AG08396 (cell line): ENCODE results near the gene CCBE1.
"Not testable (repeated sequence)": the region's sequence is repeated elsewhere in the genome, so short reads cannot be mapped to it uniquely, and the experiment has no call there.

Experiments used
- DNase-seq: peaks from one replicate; pipeline ENCODE4 v3.0.0; 2012; ENCODE audit warnings: low spot score, mixed read lengths

The CCBE1 gene

DNA sequence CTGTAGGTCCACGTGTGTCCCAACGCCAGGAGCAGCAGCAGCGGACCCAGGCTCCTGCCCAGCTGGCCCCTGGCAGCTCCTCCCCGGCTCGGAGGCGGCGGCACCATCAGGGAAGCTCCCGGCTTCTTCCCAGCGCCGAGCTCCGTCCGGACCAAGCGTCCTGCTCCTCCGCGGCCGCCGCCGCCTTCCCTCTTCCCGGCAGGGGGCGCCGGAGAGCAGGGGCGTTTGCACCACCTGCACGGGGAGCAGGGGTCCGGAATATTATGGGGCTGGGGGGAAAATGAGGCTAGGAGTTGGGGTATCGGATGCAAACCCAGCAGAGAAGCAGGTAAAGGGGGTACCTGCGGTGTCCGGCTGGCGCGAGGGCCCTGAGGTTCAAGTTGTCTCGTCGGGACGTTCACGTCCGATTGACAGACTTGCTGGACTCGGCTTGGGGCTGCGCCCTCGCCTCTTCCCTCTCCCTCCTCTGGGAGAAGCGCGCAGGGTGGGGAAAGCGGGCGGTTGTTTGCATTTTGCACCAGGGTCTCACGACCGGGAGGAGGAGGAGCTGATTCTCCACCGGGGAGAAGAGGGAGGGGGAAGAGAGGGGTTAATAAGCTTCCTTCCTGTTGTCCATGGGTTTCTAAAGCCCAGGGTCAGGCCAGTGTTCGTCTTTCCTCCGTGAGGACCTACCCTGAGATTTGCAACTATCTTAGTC lies at the start of gene CCBE1:
TSS of gene CCBE1 (minus strand) at position 188 of the 697 bp plus-strand sequence.
- DNase-seq = peak; percentile 82

DNA sequence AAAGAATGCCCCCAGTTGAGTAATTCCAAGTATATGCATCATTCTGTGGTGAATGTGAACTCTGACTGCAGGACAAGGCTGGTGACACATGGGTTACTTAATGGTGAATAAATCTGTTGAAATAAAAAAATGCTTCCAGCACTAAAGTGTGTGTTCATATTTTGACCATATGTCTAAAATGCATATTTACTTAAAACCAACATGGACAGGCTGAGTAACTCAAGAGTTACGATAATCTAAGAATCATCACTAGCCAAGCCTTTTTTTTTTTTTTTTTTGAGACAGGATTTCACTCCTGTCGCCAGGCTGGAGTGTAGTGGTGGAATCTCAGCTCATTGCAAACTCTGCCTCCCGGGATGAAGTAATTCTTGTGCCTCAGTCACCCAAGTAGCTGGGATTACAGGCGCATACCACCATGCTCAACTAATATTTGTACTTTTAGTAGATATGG lies 47.1 kb upstream of the CCBE1 start:
- peak; percentile 54 for DNase-seq

DNA sequence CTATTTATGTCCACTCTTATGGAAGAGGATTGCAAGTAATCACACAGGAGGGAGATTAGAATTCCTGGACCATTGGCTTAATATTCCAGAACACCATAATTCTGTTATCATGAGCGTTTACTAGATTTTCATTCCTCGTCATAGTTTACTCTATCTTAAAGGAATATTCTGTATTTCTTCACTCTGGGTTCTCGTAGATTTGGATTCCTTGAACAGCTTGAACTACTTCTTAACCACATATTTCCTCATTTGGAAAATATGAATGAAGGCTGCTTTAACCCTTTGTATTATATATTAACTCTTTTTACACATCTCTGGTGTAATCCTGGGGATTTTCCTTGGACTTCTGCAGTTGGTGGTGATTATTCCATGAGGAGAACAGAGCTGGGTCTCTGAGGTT lies 46.3 kb upstream of the CCBE1 start:
- no peak for DNase-seq

DNA sequence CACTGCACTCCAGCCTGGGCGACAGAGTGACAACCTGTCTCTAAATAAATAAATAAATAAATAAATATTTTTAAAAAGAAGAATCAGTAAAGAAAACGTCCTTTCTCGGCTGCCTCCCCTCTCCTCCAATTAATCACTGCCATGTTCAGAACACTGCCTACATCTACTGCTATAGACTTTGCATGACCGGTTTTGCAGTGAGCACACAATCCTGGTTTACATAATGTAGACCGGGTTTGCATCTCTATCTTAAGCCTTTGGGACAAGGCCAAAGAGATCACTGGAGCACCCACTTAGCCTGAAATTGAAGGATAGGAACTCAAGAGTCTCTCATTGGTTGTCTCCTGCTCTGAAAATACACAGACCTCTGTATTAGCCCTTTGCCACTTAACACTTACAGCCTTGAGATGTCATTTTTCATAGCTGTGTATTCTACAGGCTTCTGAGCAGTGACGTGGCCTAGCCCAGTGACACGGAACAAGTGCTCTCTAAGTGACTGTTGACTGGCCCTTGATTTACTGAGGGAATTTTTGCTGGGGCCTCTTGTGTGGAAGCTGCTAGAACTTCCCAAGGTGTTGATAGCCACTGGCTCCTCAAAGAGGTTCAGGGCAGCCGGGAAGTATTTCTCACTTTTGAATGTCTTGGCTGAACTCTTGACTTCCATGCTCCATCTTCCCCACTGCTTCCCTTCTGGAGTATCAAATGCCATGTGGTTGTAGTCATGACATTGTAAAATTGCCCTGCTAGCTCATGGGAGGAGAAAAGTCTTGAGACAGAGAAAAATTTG lies 45.3 kb upstream of the CCBE1 start:
- peak; percentile 18 for DNase-seq

DNA sequence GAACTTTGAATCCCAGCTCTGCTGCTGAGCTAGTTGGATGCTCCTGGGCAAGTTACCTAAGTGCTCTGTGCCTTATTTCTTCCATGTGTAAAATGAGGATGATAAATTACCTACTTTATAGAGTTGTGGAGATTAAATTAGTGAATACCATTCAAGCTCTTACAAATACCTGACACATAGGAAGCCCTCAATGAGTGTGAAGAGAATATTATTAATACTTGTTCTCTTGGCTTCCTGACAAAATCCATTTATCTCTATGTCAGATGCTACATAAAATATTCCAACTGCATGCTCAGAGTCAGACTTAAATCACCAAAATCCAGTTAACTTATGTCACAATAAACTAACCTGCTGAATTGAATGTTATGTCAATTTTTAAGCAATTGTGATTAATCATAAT lies 42.9 kb upstream of the CCBE1 start:
- no peak for DNase-seq

DNA sequence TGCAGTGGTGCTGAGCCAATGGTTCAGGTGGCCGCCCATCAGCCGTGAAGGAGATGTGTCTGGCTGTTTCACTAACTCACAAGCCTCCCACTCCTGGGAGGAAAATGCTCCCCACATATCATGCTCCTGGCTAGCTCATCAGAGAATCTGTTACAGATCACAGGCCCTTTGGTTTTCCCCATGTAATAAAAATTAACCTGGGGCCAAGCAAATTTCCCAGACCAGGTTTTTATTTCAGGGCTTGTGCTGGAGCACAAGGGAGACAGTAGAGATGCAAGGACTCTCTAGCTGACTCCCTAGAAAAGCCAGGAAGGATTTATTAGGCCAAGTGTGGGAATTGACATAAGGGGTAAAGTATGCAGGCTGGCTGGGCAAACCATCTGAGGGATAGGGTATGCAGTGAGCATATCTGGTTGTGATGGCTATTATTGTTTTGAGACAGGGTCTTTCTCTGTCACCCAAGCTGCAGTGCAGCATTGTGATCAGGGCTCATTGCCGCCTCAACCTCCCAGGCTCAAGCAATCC lies 40.6 kb upstream of the CCBE1 start:
- DNase-seq = no peak

DNA sequence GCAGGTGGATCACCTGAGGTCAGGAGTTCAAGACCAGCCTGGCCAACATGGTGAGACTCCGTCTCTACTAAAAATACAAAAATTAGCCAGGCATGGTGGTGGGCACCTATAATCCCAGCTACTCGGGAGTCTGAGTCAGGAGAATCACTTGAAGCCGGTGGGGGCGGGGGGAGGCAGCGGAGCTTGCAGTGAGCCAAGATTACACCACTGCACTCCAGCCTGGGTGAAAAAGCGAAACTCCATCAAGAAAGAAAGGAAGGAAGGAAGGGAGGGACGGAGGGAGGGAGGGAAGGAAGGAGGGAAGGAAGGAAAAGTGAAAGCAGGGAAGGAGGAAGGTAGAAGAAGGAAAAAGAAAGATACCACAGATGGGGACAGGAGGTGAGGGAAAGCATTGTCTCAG lies 40.1 kb upstream of the CCBE1 start:
- not testable (repeated sequence) for DNase-seq

DNA sequence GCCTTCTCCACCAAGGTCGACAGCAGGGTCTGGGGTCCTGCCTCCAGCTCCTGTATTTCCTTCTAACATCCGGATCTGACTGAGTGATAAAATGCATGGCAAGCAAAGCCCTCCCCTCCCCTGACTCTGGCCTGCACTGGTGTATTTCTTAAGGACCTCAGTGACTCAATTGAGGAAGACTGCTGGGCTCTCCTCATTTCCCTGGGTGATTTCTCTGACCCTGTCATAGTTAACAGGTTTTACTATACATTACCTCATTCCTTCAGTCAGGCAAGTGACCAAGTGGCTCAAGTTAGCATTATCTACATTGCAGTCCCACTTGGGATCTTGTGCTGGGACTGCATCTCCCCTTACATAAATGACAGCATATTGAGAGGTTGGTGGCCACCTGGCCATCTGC lies 38.8 kb upstream of the CCBE1 start:
- DNase-seq = no peak

DNA sequence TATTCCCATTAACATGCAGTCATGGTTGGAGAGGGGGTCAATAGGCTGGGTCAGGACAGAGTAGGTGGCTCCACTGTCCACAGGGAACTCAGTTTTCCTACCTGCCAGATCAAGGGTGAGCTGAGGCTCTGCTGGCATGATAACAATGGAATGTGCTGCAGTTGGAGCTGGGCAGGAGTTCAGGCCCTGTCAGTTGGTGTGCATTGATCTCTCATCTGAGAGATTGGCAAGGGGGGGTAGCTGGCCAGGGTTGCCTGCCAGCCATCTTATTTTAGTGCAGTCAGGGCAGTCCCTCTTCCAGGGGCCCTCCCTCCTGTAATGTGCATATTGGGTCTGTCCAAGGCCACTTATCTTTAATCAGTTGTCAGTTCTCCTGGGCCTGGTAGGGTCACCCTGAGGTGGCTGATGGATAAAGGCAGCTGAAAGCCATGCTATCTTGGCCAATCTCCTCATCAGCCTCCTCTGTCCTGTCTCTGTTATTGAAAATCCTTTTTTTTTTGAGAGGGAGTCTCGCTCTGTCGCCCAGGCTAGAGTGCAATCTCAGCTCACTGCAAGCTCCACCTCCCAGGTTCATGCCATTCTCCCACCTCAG lies 38.1 kb upstream of the CCBE1 start:
- no peak for DNase-seq

DNA sequence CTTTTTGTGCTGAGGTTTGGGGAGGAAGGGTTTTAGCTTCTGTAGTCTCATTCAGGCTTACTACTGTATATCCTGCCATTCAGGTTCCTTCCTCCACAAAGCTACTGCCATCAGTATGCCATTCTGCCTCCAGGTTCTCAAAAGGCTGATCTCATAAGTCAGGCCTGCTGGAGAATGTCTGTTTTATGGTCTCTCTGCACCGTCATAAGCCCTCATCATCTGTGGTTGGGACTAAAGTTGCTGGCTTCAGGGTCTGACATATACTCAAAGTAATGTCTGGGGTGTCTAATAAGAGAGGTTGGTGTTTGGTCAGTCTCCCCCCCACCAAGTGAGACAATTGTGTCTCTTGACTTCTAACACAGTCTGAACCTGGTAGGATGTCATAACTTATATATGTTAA lies 36.2 kb upstream of the CCBE1 start:
- no peak for DNase-seq

DNA sequence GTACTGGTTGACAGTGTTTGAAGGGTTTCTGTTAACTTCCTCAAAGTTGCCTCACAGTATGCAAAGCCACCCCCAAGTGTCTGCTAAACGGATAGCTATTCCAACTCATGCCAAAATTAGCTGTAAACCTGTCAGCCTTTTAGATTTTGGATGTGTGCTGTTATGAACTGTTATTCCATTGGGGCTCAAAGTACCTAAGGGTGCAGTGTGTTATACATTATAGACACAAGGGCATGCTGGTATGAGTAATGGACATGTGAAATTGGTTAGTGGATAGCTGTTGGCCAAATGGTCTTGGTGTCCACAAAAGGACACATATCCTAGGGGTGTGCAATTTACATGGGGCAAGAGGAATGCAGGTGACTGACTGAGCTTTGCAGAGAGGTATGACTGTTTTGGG lies 33.7 kb upstream of the CCBE1 start:
- DNase-seq = no peak

DNA sequence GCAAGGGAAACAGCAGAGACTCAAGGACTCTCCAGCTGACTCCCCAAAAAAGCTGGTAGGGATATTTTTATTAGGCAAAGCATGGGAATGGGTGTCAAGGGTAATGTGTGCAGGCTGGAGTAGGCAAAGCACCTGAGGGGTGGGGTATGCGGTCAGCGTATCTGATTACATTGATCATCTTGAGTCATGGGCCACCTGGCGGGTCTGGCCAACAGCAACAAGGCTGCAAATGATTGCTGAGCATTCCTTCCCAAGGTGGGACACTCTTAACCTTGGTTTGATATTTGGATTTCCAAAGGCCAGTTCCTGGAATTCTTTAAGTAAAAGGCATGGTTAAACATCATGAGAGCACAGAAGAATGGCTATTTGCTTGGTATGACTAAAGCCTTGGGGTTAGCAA lies 32.6 kb upstream of the CCBE1 start:
- DNase-seq = no peak

DNA sequence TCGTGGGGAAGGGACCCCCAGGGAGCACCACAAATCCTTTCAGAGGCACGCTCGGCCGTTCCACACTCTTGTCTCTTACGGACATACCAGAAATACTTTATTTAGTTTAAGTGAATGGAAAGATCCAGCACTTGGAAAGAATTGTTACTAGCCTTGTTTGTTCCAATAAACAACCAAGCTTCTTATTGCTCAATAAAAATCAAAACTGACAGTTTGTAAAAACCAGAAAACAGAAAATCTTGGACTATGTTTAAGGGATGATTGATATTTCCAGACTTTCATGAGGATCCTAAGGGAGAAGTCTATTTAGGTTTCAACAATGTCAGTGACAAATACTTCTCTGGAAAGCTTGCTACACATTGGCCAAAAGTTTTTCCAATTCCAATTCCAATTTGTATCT lies 31.6 kb upstream of the CCBE1 start:
- DNase-seq = no peak

DNA sequence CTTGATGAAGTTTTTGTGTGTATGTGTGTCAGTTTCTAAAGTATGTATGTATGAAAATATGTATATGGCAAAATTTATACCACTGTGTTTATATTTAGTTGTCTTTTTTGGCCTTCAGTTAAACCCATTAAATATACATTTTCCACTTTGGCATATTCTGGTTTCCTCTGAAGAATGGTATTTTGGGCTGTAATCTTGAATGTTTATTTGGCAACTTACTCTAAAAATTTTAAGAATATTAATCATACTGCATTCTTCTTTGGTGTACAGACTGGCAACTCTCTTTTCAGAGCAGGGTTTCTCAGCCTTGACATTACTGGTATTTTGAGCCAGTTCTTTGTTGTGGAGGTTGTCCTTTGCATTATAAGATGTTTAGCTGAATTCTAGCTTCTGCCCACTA lies 27.9 kb upstream of the CCBE1 start:
- DNase-seq = no peak

DNA sequence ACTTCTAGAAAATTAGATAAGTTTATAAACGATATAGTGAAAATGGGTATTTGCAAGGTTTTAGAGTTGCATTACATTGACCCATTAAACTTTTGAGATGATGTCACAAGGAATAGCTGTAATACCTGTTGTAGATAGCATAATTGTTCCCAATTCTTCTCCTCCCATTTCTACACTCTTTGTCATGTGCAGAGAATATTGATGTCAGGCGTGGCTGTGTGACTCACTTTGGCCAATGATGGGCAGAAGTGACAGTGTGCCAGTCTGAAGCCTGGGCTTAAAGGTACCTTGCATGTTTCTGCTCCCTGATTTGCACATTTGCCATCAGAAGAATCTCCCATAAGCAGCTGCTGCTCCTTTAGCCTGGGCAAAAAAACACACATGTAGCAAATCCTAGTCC lies 26.9 kb upstream of the CCBE1 start:
- no peak for DNase-seq

DNA sequence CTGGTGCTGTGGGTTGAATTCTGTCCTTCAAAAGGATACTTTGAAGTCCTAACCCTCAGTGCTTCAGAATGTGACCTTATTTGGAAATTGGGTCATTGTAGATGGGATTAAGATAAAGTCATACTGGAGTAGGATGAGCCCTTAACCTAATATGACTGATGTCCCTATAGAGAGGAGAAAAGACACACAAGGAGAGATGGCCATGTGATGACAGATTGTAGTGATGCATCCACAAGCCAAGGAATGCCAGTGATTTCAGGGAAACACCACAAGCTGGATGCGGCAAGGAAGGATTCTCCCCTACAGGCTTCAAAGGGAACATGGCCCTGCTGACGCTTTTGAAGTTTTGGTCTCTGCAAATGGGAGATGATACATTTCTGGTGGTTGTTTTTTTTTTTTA lies 24.7 kb upstream of the CCBE1 start:
- no peak for DNase-seq

DNA sequence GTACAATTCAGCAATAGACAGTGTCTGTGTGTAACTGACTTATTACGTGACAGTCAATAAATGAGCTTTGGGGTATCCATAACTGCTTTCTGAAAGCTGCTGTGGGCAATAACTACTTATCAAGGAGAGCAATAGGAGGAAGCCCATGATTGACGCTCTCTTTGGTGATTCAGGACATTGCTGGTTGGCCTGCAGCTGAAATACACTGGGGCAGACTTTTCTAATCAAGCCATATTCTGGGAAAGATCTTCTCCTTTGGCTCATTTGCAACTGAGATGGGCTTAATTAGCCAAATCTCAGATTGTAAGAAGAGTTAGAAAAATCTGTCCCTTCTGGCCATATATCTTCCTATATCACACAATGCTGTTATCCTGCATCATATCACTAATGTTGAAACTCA lies 24.0 kb upstream of the CCBE1 start:
- DNase-seq = no peak

DNA sequence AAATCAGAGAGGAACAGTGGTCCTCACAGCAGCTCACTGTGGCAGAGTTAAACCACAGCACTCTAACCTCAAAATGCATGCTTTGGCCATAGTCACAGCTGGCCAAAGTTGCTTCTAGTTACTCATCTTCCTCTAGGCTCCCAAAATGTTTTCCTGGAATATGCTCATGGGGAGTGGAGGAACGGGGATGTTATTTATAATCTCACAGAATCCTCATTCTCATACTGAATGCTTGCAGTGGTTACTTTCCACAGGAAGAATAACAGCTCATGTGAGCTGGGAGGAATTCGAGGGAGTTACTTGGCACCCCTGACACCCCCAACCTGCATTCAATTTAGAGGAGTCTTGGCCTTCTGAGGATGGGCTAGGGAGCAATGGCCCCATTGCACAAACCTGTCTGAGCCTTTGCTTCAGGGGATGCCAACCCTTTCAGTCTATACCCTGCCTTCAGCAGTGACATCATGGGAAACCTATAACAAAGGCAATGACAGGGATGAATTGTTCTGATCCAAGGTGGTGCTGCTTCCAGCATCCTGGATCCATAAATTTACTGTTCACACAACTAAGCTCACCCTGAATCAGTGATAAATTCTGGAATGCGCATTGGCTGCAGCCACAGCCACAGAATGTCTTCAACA lies 22.4 kb upstream of the CCBE1 start:
- peak; percentile 67 for DNase-seq

DNA sequence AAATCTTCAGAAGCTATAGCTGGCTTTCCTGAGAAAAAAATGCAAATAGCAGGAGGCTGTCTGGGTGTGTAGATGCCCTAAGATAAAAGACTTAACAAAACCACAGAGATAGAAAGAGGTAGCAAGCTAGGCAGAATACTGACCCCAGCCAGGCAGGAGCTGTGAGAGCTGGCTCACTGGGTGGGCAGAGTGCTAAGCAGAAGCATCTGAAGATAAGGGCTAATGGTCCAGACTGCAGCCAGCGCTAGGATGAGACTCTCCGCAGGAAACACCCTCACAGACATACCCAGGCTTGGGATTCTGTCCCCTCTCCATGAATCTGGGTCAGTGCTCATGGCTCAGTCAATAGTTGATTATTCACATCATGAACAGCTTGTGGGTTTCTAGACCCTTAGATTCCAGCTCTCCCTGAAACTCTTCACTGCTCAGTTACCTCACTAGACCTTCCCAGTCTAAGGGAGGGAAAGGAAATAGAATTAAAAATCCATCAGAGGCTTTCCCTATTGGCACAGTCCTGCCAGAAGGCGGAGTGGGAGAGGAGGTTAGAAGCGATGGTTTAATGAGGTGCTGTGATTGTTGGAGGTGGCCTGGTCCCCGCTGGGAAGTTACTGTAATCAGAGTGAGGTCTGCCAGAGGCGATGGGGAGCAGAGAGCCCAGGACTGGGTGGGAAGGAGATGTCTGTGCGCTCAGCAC lies 21.4 kb upstream of the CCBE1 start:
- no peak for DNase-seq

DNA sequence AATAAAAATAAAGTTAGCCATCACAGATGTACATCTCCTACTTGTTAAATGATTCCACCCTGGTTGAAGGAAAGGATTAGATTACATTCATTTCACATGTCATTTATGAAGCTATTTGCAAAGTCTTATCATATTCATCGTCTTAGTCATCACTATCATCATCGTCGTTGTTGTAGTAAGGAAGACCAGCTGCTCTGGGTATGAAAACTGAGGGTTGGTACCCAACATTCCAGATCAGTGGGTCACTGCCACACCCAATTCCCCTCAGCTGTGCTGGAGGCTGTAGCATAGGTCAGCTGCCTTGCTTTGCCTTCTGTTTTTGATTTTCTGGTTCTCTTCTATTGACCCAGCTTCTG lies 20.9 kb upstream of the CCBE1 start:
- DNase-seq = peak; percentile 86

DNA sequence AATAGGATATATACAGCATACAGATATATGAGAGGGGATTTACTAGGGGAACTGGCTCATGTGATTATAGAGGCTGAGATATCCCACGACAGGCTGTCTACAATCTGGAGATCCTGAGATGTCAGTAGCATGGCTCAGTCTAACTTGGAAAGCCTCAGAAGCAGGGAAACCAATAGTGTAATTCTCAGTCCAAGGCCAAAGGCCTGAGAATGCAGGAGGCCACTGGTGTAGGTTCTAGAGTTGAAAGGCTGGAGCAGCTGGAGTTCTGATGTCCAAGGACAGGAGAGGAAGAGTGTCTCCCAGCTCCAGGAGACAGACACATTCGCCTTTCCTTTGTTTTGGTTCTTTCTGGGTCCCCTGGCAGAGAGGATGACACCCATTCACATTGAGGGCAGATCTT lies 20.1 kb upstream of the CCBE1 start:
- DNase-seq = no peak

DNA sequence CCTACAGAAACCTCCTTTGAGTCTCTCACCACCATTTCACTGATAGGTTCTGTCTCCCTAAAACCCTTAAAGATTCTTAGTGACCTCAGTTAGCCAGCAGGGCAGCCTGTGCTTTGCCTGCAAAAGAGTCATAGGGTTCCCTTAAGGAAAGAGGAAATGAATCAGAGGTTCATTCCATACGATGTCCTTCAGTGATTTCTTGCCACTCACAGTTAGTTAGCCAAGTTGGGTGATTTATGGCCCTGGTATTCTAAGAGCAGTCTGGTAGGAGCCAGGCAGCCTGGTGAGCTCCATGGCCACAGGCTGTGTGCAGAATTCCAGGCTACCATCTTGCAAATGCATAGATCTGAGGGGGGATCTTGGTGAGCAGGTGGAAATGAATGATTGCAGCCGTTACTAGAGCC lies 18.7 kb upstream of the CCBE1 start:
- peak; percentile 79 for DNase-seq
